Duodenal mucosa (tissue), 2 donors: Measurements from ENCODE around the gene SELL.
"Not testable (repeated sequence)": the region's sequence is repeated elsewhere in the genome, so short reads cannot be mapped to it uniquely, and the experiment has no call there.

Experiments
- H3K27ac ChIP-seq: one replicate; pipeline ENCODE4 v1.7.0; 2013; ENCODE audit warnings: low read depth, low read length
- H3K27me3 ChIP-seq, 2 donors: one replicate each; pipeline ENCODE4 v1.7.0; 2013; ENCODE audit warnings: low read length in 2 of 2, control low read depth in 1 of 2; ENCODE audit not compliant: insufficient read depth in 2 of 2, control insufficient read depth in 1 of 2
- H3K36me3 ChIP-seq, 2 donors: one replicate each; pipeline ENCODE4 v1.7.0; 2013; ENCODE audit warnings: low read length in 2 of 2, control low read depth in 1 of 2; ENCODE audit not compliant: insufficient read depth in 2 of 2, control insufficient read depth in 1 of 2
- H3K4me1 ChIP-seq, 2 donors: one replicate each; pipeline ENCODE4 v1.7.0; 2013; ENCODE audit warnings: low read length in 2 of 2, control low read depth in 1 of 2; ENCODE audit not compliant: insufficient read depth in 2 of 2, control insufficient read depth in 1 of 2
- H3K4me3 ChIP-seq, 2 donors: one replicate each; pipeline ENCODE4 v1.7.0; 2013; ENCODE audit warnings: low read length in 2 of 2, low read depth in 1 of 2
- H3K9ac ChIP-seq, 2 donors: one replicate each; pipeline ENCODE4 v1.7.0; 2013; ENCODE audit warnings: low read length in 2 of 2, low read depth in 1 of 2
- H3K9me3 ChIP-seq, 2 donors: one replicate each; pipeline ENCODE4 v1.7.0; 2013; ENCODE audit warnings: low read length in 2 of 2, control low read depth in 1 of 2; ENCODE audit not compliant: control insufficient read depth in 1 of 2

SELL gene

GRCh38 chr1:169676001-169676400, 35.4 kb downstream of the SELL start:
- no peaks in the 10 kb centered on the region for H3K4me1 ChIP-seq
- no peak overlapping the region for H3K9ac ChIP-seq
- no peak overlapping the region for H3K27ac ChIP-seq
- no peaks in the 10 kb centered on the region for H3K36me3 ChIP-seq
- no peak overlapping the region for H3K4me3 ChIP-seq
- no peaks in the 10 kb centered on the region for H3K9me3 ChIP-seq
- peaks cover 0 to under 1% of the 10 kb centered on the region in 2 donors for H3K27me3 ChIP-seq

DNA sequence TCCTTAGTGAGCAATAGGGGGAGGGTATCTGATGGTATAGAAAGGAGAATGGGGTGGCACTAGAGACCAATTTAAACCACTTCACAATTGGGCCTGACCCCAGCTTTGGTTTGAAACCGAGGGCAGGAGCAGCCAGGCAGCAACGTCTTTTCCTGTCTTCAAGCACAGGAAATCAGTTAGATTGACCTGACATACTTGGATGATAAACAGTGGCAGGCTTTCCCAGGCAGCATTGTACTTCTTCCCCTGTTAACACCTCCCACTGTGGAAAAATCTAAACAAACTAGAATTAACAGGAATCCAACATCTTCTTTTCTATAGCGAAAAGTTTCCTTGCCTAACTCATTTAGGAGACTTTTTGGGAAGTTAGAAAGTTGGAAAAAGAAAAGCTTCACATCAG, 40.6 kb downstream of the SELL start:
- Histone ChIP-seq H3K36me3 (no peaks in the 10 kb centered on the region), H3K9ac (no peak overlapping the region), H3K9me3 (no peaks in the 10 kb centered on the region), H3K27ac (no peak overlapping the region), H3K4me1 (no peaks in the 10 kb centered on the region), H3K27me3 (no peaks in the 10 kb centered on the region), H3K4me3 (no peak overlapping the region)

DNA sequence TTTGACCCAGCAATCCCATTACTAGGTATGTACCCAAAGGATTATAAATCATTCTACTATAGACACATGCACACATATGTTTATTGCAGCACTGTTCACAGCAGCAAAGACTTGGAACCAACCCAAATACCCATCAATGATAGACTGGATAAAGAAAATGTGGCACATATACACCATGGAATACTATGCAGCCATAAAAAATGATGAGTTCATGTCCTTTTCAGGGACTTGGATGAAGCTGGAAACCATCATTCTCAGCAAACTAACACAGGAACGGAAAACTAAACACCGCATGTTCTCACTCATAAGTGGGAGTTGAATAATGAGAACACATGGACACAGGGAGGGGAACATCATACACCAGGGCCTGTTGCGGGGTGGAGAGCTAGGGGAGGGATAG, 41.2 kb downstream of the SELL start:
- H3K9ac ChIP-seq, H3K27ac ChIP-seq, H3K4me3 ChIP-seq, H3K9me3 ChIP-seq, H3K36me3 ChIP-seq, H3K27me3 ChIP-seq, H3K4me1 ChIP-seq: not testable (repeated sequence)

GRCh38 chr1:169667699-169668596, 43.5 kb downstream of the SELL start:
- not testable (repeated sequence) for H3K9ac ChIP-seq, H3K27ac ChIP-seq, H3K36me3 ChIP-seq, H3K4me3 ChIP-seq, H3K9me3 ChIP-seq, H3K27me3 ChIP-seq, H3K4me1 ChIP-seq

- H3K9ac ChIP-seq, H3K9me3 ChIP-seq, H3K36me3 ChIP-seq, H3K27me3 ChIP-seq, H3K4me1 ChIP-seq, H3K27ac ChIP-seq, H3K4me3 ChIP-seq: not testable (repeated sequence)
Measured at GRCh38 chr1:169667227-169667639, 44.2 kb downstream of the SELL start.

GRCh38 chr1:169662680-169663079, 48.7 kb downstream of the SELL start:
- H3K36me3 ChIP-seq, H3K27ac ChIP-seq, H3K4me3 ChIP-seq, H3K4me1 ChIP-seq, H3K9ac ChIP-seq, H3K27me3 ChIP-seq, H3K9me3 ChIP-seq: not testable (repeated sequence)

DNA sequence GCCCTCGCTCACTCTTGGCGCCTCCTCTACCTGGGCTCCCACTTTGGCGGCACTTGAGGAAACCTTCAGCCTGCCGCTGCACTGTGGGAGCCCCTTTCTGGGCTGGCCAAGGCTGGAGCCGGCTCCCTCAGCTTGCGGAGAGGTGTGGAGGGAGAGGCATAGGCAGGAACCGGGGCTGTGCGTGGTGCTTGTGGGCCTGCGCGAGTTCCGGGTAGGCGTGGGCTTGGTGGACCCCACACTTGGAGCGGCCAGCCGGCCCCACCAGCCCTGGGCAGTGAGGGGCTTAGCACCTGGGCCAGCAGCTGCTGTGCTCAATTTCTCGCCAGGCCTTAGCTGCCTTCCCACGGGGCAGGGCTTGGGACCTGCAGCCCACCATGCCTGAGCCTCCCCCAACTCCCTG, 50.4 kb downstream of the SELL start:
- not testable (repeated sequence) for H3K4me1 ChIP-seq, H3K9me3 ChIP-seq, H3K27ac ChIP-seq, H3K9ac ChIP-seq, H3K27me3 ChIP-seq, H3K36me3 ChIP-seq, H3K4me3 ChIP-seq

DNA sequence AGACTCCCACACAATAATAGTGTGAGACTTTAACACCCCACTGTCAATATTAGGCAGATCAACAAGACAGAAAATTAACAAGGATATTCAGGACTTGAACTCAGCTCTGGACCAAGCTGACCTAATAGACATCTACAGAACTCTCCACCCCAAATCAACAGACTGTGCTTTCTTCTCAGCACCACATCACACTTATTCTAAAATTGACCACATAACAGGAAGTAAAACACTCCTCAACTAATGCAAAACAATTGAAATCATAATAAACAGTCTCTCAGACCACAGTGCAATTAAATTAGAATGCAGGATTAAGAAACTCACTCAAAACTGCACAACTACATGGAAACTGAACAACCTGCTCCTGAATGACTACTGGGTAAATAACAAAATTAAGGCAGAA, 52.6 kb downstream of the SELL start:
- not testable (repeated sequence) for H3K9ac ChIP-seq, H3K27me3 ChIP-seq, H3K27ac ChIP-seq, H3K4me3 ChIP-seq, H3K4me1 ChIP-seq, H3K36me3 ChIP-seq, H3K9me3 ChIP-seq

DNA sequence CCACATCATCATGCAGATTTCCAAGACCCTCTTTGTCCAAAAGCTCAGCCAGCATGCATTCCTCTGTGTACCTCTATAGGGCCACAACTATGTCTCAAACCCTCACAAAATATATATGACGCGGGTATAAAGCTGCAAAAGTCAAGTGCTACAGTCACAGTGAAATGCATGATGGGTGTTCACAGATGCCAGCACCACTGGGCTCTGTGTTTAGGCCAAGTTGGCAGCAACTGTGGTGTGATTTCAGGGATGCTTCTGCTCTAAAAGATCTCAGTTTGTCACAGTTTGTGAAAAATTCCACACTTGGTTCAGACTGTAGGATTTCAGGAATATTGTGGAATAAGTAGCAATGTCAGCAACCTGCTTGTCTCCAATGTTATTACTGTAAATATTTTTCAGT, 57.5 kb downstream of the SELL start:
- Histone ChIP-seq H3K27me3 (no peaks in the 10 kb centered on the region), H3K27ac (no peak overlapping the region), H3K4me3 (no peak overlapping the region)

GRCh38 chr1:169651035-169651434, 60.4 kb downstream of the SELL start:
- no peak overlapping the region for H3K27ac ChIP-seq
- H3K9me3 ChIP-seq: no peaks in the 10 kb centered on the region
- no peaks in the 10 kb centered on the region for H3K27me3 ChIP-seq
- H3K4me3 ChIP-seq: no peak overlapping the region
- H3K36me3 ChIP-seq: no peaks in the 10 kb centered on the region
- H3K9ac ChIP-seq: no peak overlapping the region
- no peaks in the 10 kb centered on the region for H3K4me1 ChIP-seq

More for the DNA sequence above, 57.5 kb downstream of the SELL start:
- no peak overlapping the region for H3K9ac ChIP-seq
- no peaks in the 10 kb centered on the region for H3K9me3 ChIP-seq
- H3K4me1 ChIP-seq: no peaks in the 10 kb centered on the region
- H3K36me3 ChIP-seq: no peaks in the 10 kb centered on the region
